Trophoblast cell (in vitro differentiated cells and primary cell): ENCODE results near the gene FAM217A.

Experiments used
- DNase-seq, 2 donors: peaks; one replicate each; pipeline ENCODE4 v3.0.0-alpha.2; 2016
- H2AFZ ChIP-seq: 2 replicates; pipeline ENCODE4 v1.6.1; 2013; ENCODE audit warnings: low read length, moderate library complexity, mild to moderate bottlenecking; ENCODE audit not compliant: insufficient read depth, poor library complexity
- H2AK5ac ChIP-seq: 2 replicates; pipeline ENCODE4 v1.6.1; 2013; ENCODE audit warnings: mild to moderate bottlenecking, low read length
- H2BK120ac ChIP-seq: 2 replicates; pipeline ENCODE4 v1.6.1; 2013; ENCODE audit warnings: low read length, mild to moderate bottlenecking, moderate library complexity; ENCODE audit not compliant: insufficient read depth, poor library complexity
- H2BK12ac ChIP-seq: 2 replicates; pipeline ENCODE4 v1.6.1; 2013; ENCODE audit warnings: mild to moderate bottlenecking, low read length, moderate library complexity
- H2BK5ac ChIP-seq: 2 replicates; pipeline ENCODE4 v1.6.1; 2013; ENCODE audit warnings: low read length, low read depth, moderate library complexity, mild to moderate bottlenecking; ENCODE audit not compliant: poor library complexity
- H3K14ac ChIP-seq: 2 replicates; pipeline ENCODE4 v1.6.1; 2013; ENCODE audit warnings: mild to moderate bottlenecking, low read length
- H3K18ac ChIP-seq: 2 replicates; pipeline ENCODE4 v1.6.1; 2013; ENCODE audit warnings: mild to moderate bottlenecking, low read length
- H3K23ac ChIP-seq: 2 replicates; pipeline ENCODE4 v1.6.1; 2013; ENCODE audit warnings: low read length
- H3K27ac ChIP-seq: 2 replicates; pipeline ENCODE4 v1.5.1; 2013; ENCODE audit warnings: low read depth, mild to moderate bottlenecking, inconsistent platforms, low read length, moderate library complexity
- H3K27me3 ChIP-seq: 2 replicates; pipeline ENCODE4 v1.6.1; 2013; ENCODE audit warnings: inconsistent platforms, mild to moderate bottlenecking, low read length, moderate library complexity; ENCODE audit not compliant: insufficient read depth
- H3K36me3 ChIP-seq, 2 experiments: 1 replicate in 1 of 2; 2 replicates in 1 of 2; pipeline ENCODE4 v1.6.1; 2013; ENCODE audit warnings: low read length in 2 of 2, mild to moderate bottlenecking in 2 of 2, moderate library complexity in 1 of 2; ENCODE audit not compliant: insufficient read depth in 2 of 2, control insufficient read depth in 1 of 2
- H3K4ac ChIP-seq: 2 replicates; pipeline ENCODE4 v1.6.1; 2013; ENCODE audit warnings: low read depth, mild to moderate bottlenecking, low read length, moderate library complexity
- H3K4me1 ChIP-seq, 2 experiments: 1 replicate in 1 of 2; 2 replicates in 1 of 2; pipeline ENCODE4 v1.6.1; 2013; ENCODE audit warnings: low read length in 2 of 2, mild to moderate bottlenecking in 2 of 2, moderate library complexity in 1 of 2; ENCODE audit not compliant: insufficient read depth in 2 of 2, control insufficient read depth in 1 of 2
- H3K4me2 ChIP-seq: 2 replicates; pipeline ENCODE4 v1.6.1; 2013; ENCODE audit warnings: inconsistent platforms, mild to moderate bottlenecking, low read length, moderate library complexity
- H3K4me3 ChIP-seq: 2 replicates; pipeline ENCODE4 v1.5.1; 2013; ENCODE audit warnings: mild to moderate bottlenecking, low read depth, low read length, inconsistent platforms
- H3K79me1 ChIP-seq: one replicate; pipeline ENCODE4 v1.6.1; 2013; ENCODE audit warnings: low read length
- H3K79me2 ChIP-seq: 2 replicates; pipeline ENCODE4 v1.6.1; 2013; ENCODE audit warnings: low read length, mild to moderate bottlenecking; ENCODE audit not compliant: control insufficient read depth, insufficient read depth, poor library complexity
- H3K9ac ChIP-seq: 2 replicates; pipeline ENCODE4 v1.6.1; 2013; ENCODE audit warnings: mild to moderate bottlenecking, low read length
- H3K9me3 ChIP-seq: 2 replicates; pipeline ENCODE4 v1.6.1; 2013; ENCODE audit warnings: low read depth, mild to moderate bottlenecking, control low read depth, inconsistent platforms, low read length; ENCODE audit not compliant: insufficient read depth
- H4K12ac ChIP-seq: 2 replicates; pipeline ENCODE4 v1.6.1; 2013; ENCODE audit warnings: low read depth, mild to moderate bottlenecking, low read length, moderate library complexity
- H4K8ac ChIP-seq: 2 replicates; pipeline ENCODE4 v1.6.1; 2013; ENCODE audit warnings: low read depth, mild to moderate bottlenecking, low read length, moderate library complexity
- H4K91ac ChIP-seq: one replicate; pipeline ENCODE4 v1.6.1; 2013; ENCODE audit warnings: low read depth, mild to moderate bottlenecking, low read length, moderate library complexity
- WGBS: extraction: QIAGEN DNeasy Blood & Tissue Kit; methylation state at CpG from one replicate; pipeline ENCODE4 v1.1.7; 2013; ENCODE audit warnings: missing lambda C conversion rate; ENCODE audit not compliant: insufficient read length, insufficient coverage; ENCODE audit errors: extremely low coverage; 5-methylcytosine and 5-hydroxymethylcytosine counted together

FAM217A gene

GRCh38 chr6:4031442-4031841 lies 47.5 kb downstream of the FAM217A start:
- no peak for DNase-seq
- no peak overlapping the region for H3K23ac ChIP-seq
- WGBS = no CpG with 5 or more reads among the region's 1 CpG
- H2BK120ac ChIP-seq = no peak overlapping the region
- no peak overlapping the region for H3K4ac ChIP-seq
- no peaks in the 10 kb centered on the region for H3K4me1 ChIP-seq
- no peak overlapping the region for H3K18ac ChIP-seq
- no peaks in the 10 kb centered on the region for H3K9me3 ChIP-seq
- no peak overlapping the region for H4K12ac ChIP-seq
- H4K8ac ChIP-seq = no peak overlapping the region
- no peak overlapping the region for H3K9ac ChIP-seq
- H4K91ac ChIP-seq = no peak overlapping the region
- H3K27me3 ChIP-seq = no peaks in the 10 kb centered on the region
- no peak overlapping the region for H2BK12ac ChIP-seq
- peaks cover 6% of the 10 kb centered on the region for H3K79me2 ChIP-seq
- H2BK5ac ChIP-seq = no peak overlapping the region
- no peak overlapping the region for H3K4me2 ChIP-seq
- H3K36me3 ChIP-seq = peaks cover 3 to 4% of the 10 kb centered on the region in 2 experiments
- H3K4me3 ChIP-seq = no peak overlapping the region
- H3K27ac ChIP-seq = no peak overlapping the region
- no peak overlapping the region for H3K14ac ChIP-seq
- H2AFZ ChIP-seq = no peak overlapping the region
- no peaks in the 10 kb centered on the region for H3K79me1 ChIP-seq
- H2AK5ac ChIP-seq = no peak overlapping the region

- Histone ChIP-seq H3K23ac (no peak overlapping the region), H3K4me3 (no peak overlapping the region), H3K27me3 (no peaks in the 10 kb centered on the region), H4K91ac (no peak overlapping the region), H3K9ac (no peak overlapping the region), H3K14ac (no peak overlapping the region), H3K36me3 (peaks cover 2 to 3% of the 10 kb centered on the region in 2 experiments), H3K4me1 (no peaks in the 10 kb centered on the region), H2BK120ac (no peak overlapping the region), H2AK5ac (no peak overlapping the region), H2BK5ac (no peak overlapping the region), H4K8ac (no peak overlapping the region), H3K79me1 (no peaks in the 10 kb centered on the region), H4K12ac (no peak overlapping the region), H3K27ac (no peak overlapping the region), H3K18ac (no peak overlapping the region), H3K79me2 (peaks cover 6% of the 10 kb centered on the region), H3K4me2 (no peak overlapping the region), H3K9me3 (no peaks in the 10 kb centered on the region), H2AFZ (no peak overlapping the region), H2BK12ac (no peak overlapping the region), H3K4ac (no peak overlapping the region)
- no CpG with 5 or more reads among the region's 2 CpGs for WGBS
- no peak for DNase-seq
Observed at GRCh38 chr6:4030669-4031068, 48.3 kb downstream of the FAM217A start.

GRCh38 chr6:4029687-4030086 lies 49.2 kb downstream of the FAM217A start:
- no peak for DNase-seq
- Histone ChIP-seq H3K4me3 (no peak overlapping the region), H2BK120ac (no peak overlapping the region), H2AK5ac (no peak overlapping the region), H3K23ac (no peak overlapping the region), H3K79me2 (peaks cover 7% of the 10 kb centered on the region), H3K4ac (peak overlapping the region; percentile 55), H2BK12ac (no peak overlapping the region), H2BK5ac (no peak overlapping the region), H3K14ac (no peak overlapping the region), H3K27ac (no peak overlapping the region), H3K18ac (no peak overlapping the region), H3K4me2 (no peak overlapping the region), H3K4me1 (peaks cover 0 to under 1% of the 10 kb centered on the region in 2 experiments), H3K27me3 (no peaks in the 10 kb centered on the region), H3K9me3 (no peaks in the 10 kb centered on the region), H3K79me1 (no peaks in the 10 kb centered on the region), H2AFZ (no peak overlapping the region), H4K8ac (no peak overlapping the region), H3K9ac (no peak overlapping the region), H4K91ac (no peak overlapping the region), H4K12ac (no peak overlapping the region), H3K36me3 (peaks cover 3% of the 10 kb centered on the region in 2 experiments)
- no CpG with 5 or more reads among the region's 7 CpGs for WGBS

GRCh38 chr6:4028051-4028450 lies 50.9 kb downstream of the FAM217A start:
- H4K91ac ChIP-seq = no peak overlapping the region
- no peak for DNase-seq
- H3K4me3 ChIP-seq = no peak overlapping the region
- no peak overlapping the region for H3K27ac ChIP-seq
- peak overlapping the region; percentile 29 for H3K4ac ChIP-seq
- H2BK120ac ChIP-seq = no peak overlapping the region
- H4K12ac ChIP-seq = no peak overlapping the region
- no peak overlapping the region for H2AFZ ChIP-seq
- peaks cover 3 to 8% of the 10 kb centered on the region in 2 experiments for H3K36me3 ChIP-seq
- no peak overlapping the region for H4K8ac ChIP-seq
- no peak overlapping the region for H2BK5ac ChIP-seq
- H3K14ac ChIP-seq = no peak overlapping the region
- H3K4me2 ChIP-seq = no peak overlapping the region
- H3K4me1 ChIP-seq = peaks cover 0 to 2% of the 10 kb centered on the region in 2 experiments
- no peak overlapping the region for H3K9ac ChIP-seq
- H3K79me1 ChIP-seq = no peaks in the 10 kb centered on the region
- peaks cover 14% of the 10 kb centered on the region for H3K79me2 ChIP-seq
- no peak overlapping the region for H3K18ac ChIP-seq
- H2BK12ac ChIP-seq = no peak overlapping the region
- no peak overlapping the region for H3K23ac ChIP-seq
- H2AK5ac ChIP-seq = no peak overlapping the region
- no peaks in the 10 kb centered on the region for H3K27me3 ChIP-seq
- H3K9me3 ChIP-seq = no peaks in the 10 kb centered on the region
